GM18909 (cell line): ENCODE measurements around the gene NDUFAF8.

Source experiments
- ATAC-seq: cut with Tn5 transposase; IDR thresholded peaks from one replicate; pipeline ENCODE4 v1.9.1; 2021; ENCODE audit warnings: mild to moderate bottlenecking; ENCODE audit not compliant: unreplicated experiment, poor library complexity

Gene NDUFAF8

GRCh38 chr17:81200201-81200600, 38.9 kb upstream of the NDUFAF8 start:
- ATAC-seq, result no peak

- ATAC-seq, result no peak
Measured at GRCh38 chr17:81200695-81201580, 38.2 kb upstream of the NDUFAF8 start.

GRCh38 chr17:81202318-81202717, 36.8 kb upstream of the NDUFAF8 start:
- ATAC-seq, result no peak

GRCh38 chr17:81203136-81203535, 36.0 kb upstream of the NDUFAF8 start:
- ATAC-seq, result no peak

GRCh38 chr17:81204578-81204977, 34.5 kb upstream of the NDUFAF8 start:
- ATAC-seq, result no peak

GRCh38 chr17:81206166-81206565, 33.0 kb upstream of the NDUFAF8 start:
- ATAC-seq, result no peak

- no peak for ATAC-seq
Measured at GRCh38 chr17:81206657-81207056, 32.5 kb upstream of the NDUFAF8 start.

GRCh38 chr17:81207610-81208581, 31.2 kb upstream of the NDUFAF8 start:
- no peak for ATAC-seq

GRCh38 chr17:81208651-81209050, 30.5 kb upstream of the NDUFAF8 start:
- no peak for ATAC-seq

GRCh38 chr17:81209141-81209540, 30.0 kb upstream of the NDUFAF8 start:
- ATAC-seq, result no peak

GRCh38 chr17:81210466-81210865, 28.7 kb upstream of the NDUFAF8 start:
- ATAC-seq, result no peak

GRCh38 chr17:81210868-81211267, 28.2 kb upstream of the NDUFAF8 start:
- ATAC-seq, result no peak

GRCh38 chr17:81212365-81212764, 26.8 kb upstream of the NDUFAF8 start:
- ATAC-seq, result no peak

- ATAC-seq, result no peak
Measured at GRCh38 chr17:81213978-81214377, 25.1 kb upstream of the NDUFAF8 start.

GRCh38 chr17:81217491-81217890, 21.6 kb upstream of the NDUFAF8 start:
- no peak for ATAC-seq

GRCh38 chr17:81218459-81218858, 20.7 kb upstream of the NDUFAF8 start:
- ATAC-seq, result no peak

- ATAC-seq, result no peak
Measured at GRCh38 chr17:81218991-81219390, 20.1 kb upstream of the NDUFAF8 start.

GRCh38 chr17:81219476-81220180, 19.5 kb upstream of the NDUFAF8 start:
- ATAC-seq, result no peak

GRCh38 chr17:81221371-81221841, 17.7 kb upstream of the NDUFAF8 start:
- ATAC-seq, result no peak

GRCh38 chr17:81221842-81222619, 17.1 kb upstream of the NDUFAF8 start:
- ATAC-seq, result no peak
